Body of pancreas (tissue), 4 donors: ENCODE data around the gene PCDHB12.

Experiments
- CTCF ChIP-seq, 7 experiments: fragments of 450-650 bp in 4 of 7; fragments of 200-600 bp in 3 of 7; sonication (generic) in 3 of 7; IDR thresholded peaks; one replicate each; pipeline ENCODE4 v1.5.1; 2016 to 2019; ENCODE audit warnings: antibody characterized with exemption in 7 of 7
- POLR2A ChIP-seq, 3 donors: fragments of 450-650 bp; IDR thresholded peaks; one replicate each; pipeline ENCODE4 v1.6.1; 2016; ENCODE audit warnings: antibody characterized with exemption in 3 of 3, mild to moderate bottlenecking in 2 of 3

GRCh38 chr5:141196363-141196762 is 12.2 kb upstream of the PCDHB12 start:
- TF ChIP-seq POLR2A (IDR thresholded peaks at IDR 0.05) = no peak
- TF ChIP-seq CTCF (IDR thresholded peaks at IDR 0.05) = no peak
